ENCODE results near the gene DMBX1.
A peak's percentile ranks its signal among the peaks of the same experiment; 100 is the strongest.

Gene DMBX1

DNA sequence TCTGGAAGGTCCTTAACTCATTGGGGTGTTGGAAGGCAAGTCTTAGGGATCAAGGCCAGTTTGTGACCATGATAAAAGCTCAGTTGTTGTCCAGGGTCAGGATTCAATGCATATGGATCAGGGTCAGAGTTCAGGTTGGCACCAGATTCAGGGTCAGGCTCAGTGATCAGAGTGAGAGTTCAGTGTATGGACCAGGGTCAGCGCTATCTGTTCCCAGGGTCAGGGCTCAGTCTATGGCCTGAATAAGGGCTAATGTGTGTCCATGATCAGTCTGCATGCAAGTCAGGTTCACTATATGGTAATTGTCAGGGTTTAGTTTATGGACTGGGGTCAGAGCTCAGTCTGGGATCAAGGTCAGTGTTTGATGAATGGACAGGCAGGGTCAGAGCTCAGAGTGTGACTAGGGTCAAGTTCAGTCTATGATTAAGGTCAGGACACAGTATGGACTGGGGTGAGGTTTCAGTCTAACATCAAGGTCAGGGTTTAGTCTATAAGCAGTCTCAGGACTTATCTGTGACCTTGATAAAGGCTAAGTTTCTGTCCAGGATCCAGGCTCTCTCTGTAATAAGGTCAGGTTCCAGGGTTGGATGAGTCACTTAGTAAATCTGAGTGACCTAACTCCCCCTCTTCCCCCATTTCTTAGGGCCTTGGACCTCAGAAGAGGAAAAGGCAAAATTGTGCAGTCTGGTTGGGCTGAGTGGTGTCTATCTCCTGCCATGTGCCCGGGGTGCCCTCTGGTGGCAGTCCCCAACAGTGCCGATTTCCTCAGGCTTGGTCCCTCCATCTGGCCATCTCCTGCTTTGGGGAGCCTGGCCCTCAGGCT, 38.0 kb downstream of the DMBX1 start:
- TF ChIP-seq, protein P1, sequence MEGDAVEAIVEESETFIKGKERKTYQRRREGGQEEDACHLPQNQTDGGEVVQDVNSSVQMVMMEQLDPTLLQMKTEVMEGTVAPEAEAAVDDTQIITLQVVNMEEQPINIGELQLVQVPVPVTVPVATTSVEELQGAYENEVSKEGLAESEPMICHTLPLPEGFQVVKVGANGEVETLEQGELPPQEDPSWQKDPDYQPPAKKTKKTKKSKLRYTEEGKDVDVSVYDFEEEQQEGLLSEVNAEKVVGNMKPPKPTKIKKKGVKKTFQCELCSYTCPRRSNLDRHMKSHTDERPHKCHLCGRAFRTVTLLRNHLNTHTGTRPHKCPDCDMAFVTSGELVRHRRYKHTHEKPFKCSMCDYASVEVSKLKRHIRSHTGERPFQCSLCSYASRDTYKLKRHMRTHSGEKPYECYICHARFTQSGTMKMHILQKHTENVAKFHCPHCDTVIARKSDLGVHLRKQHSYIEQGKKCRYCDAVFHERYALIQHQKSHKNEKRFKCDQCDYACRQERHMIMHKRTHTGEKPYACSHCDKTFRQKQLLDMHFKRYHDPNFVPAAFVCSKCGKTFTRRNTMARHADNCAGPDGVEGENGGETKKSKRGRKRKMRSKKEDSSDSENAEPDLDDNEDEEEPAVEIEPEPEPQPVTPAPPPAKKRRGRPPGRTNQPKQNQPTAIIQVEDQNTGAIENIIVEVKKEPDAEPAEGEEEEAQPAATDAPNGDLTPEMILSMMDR (IDR thresholded peaks at IDR 0.05): peak; percentile 93

DNA sequence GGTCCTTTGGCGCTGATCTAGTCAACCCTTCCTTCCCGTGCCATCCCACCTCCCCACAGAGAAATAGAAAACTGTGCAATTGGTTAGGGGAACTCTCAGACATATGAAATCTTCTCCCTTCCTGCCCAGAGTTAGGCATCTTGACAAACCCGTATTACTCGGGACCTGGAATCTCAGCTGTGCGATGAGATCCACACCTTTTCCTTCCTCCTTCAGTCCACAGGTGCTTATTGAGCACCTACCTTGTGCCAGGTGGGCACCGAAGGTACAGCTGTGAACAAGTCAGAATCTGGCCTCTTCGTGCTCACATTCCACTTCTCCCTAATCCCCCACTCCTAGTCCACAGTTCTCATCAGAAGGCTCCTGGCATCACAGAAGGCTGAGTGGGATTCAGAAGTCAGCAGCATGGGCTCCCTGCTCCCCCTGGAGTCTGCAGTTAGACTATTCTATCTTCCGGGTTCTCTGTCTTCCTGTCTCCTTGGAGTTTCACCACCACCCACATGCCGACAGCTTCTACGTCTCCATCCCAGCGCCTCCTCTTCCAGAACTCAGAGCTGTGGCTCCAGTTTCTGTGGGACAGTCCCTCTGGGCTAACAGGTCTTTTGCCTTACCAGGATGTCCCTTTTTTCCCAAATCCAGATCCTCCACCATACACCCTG, 38.8 kb downstream of the DMBX1 start:
- TF ChIP-seq, protein P1 (IDR thresholded peaks at IDR 0.05): peak; percentile 48

DNA sequence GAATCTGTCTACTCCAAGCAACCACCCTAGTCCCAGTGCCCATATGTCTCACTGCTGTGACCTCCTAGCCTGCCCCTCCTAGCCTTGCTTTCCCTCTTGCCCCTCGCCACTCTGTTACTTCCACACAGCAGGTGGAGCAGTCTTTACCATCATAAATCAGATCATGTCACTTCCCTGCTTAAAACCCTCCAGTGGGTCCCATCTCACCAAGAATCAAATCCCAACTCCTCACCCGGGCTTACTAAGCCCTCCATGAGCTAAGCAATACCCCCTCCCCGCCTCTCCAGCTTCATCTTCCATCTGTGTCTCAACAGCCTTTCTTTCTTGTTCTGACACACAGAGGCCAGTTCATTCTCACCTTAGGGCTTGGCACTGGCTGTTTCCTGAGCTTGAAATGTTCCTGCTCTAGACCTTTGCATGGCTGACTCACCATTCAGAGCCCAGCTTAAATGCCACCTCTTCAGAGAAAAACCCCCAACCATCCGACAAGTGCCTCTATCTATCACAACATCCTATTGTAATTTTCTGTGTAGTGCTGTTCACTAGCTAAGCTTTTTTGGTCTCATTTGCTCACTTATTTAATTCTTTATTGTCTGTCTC, 39.5 kb downstream of the DMBX1 start:
- TF ChIP-seq, protein P1 (IDR thresholded peaks at IDR 0.05): no peak

DNA sequence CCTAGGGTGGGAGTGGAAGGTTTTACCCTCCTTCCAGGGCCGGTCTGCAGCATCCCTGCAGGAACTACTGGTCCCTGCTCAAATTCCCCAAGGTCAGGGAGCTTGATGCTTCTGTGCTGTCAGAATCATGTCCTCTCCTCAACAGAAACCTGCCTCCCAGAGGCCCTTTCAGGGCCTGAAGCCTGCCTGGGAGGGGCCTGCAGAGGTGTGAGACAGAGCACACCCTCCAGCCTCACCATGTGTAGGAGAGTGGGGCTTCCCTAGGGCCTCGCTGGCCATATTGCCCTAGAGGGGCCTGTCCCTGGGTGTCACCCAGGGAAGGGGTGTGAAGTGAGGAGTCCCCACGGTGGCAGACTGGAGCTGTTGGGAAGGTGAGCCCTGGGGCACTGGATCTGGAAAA, 40.7 kb downstream of the DMBX1 start:
- TF ChIP-seq, protein P1 (IDR thresholded peaks at IDR 0.05): no peak

DNA sequence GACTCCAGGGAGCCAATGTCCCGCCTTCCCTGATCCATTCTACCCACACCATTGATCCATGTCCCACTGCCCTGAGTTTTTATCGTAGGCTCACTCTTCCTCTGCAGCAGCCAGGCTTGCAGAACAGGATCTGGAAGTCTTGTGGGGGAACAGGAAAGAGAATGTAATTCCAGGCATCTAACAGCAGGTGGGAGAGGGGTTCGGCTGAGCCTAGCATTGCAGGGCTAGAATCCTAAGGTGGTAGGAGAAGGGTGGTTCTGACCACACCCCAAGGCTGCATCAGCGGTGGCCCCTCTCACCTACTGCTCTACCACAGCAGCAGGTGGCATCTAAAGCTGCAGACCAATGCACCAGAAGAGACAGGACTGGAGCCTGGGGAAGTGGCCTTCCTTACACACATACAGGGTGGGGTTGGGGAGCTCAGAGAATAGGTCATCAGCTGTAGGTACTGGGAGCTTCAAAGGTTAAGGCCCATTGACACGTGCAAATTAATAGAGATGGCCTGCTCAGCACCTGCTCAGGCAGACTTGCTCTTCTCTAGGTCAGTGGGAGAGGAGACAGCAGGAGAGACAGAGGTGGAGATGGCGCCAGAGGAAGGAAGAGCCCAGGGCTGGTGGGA, 41.3 kb downstream of the DMBX1 start:
- TF ChIP-seq, protein P1 (IDR thresholded peaks at IDR 0.05): no peak

DNA sequence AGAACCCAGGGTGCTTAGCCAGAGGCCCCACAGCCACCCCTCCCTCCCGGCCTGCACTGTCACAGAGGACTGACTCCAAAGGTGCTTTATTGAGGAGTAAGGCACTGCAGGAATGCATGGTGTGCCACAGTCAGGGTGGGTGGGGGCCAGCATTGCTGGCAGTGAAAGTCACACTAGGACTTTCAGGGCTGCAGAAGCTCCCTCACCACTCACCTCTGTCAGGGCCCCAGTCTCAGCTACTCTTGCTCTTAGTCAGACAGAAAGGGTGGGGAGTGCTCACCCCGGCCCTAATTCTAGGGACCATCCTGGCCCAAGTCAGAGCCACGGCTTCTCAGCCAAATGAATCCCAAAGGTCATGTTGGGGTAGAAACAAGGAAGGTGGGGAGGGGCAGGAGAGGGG, 42.5 kb downstream of the DMBX1 start:
- TF ChIP-seq, protein P1 (IDR thresholded peaks at IDR 0.05): no peak

DNA sequence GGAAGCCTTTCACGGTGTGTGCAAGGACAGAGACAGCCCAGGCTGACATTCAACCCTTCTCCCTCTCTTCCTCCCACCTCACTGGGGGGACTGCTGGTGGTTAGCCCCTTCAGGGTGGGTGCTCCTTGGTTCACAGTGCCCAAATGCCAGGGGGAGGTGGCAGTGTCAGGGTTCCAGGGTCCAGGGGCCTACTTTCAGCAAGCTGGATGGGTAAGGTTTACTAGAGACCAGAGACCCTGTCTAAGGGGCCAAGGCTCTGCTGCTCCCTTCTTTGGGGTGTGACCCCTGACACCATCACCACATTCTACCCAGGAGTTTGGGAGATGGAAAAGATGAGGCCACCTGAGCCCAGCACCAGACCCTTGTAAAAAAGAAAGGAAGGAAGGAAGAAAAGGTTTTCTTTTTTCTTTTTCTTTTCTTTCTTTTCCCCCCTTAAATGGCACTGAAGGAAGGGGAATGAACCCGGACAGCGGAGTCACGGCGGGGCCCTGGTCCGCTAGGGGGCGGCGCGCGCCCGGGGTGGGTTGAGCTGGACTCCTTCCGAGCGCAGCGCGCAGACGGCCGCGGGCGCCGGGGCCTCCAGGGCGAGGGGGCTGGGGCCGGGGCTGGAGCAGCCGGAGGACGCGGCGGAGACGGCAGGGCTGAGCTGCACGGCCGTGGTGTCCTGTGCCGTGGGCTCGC, 43.0 kb downstream of the DMBX1 start:
- TF ChIP-seq, protein P1 (IDR thresholded peaks at IDR 0.05): no peak
